Glutamatergic neuron (in vitro differentiated cells): ENCODE data around the gene PDE7B. TPM values are rescaled to one million over a fixed set of nuclear protein-coding genes. Genes with fewer than 3 reads are reported as not detected.

ENCODE experiments used
- DNase-seq: peaks from one replicate; pipeline ENCODE4 v3.0.0; 2022
- H3K27ac Mint-ChIP-seq: one replicate; pipeline ENCODE4 v1.8.0; 2020; ENCODE audit warnings: mild to moderate bottlenecking, mixed read lengths, inconsistent platforms; ENCODE audit not compliant: unreplicated experiment
- H3K27me3 Mint-ChIP-seq: one replicate; pipeline ENCODE4 v1.8.0; 2020; ENCODE audit warnings: mild to moderate bottlenecking, moderate library complexity, mixed read lengths, inconsistent platforms; ENCODE audit not compliant: unreplicated experiment
- H3K36me3 Mint-ChIP-seq: one replicate; pipeline ENCODE4 v1.8.0; 2020; ENCODE audit warnings: mild to moderate bottlenecking, mixed read lengths, inconsistent platforms; ENCODE audit not compliant: unreplicated experiment
- H3K4me1 Mint-ChIP-seq: one replicate; pipeline ENCODE4 v1.8.0; 2020; ENCODE audit warnings: mild to moderate bottlenecking, low read depth, mixed read lengths, inconsistent platforms; ENCODE audit not compliant: unreplicated experiment
- H3K4me3 Mint-ChIP-seq: one replicate; pipeline ENCODE4 v1.8.0; 2020; ENCODE audit warnings: mild to moderate bottlenecking, mixed read lengths, inconsistent platforms; ENCODE audit not compliant: unreplicated experiment
- H3K9me3 Mint-ChIP-seq: one replicate; pipeline ENCODE4 v1.8.0; 2020; ENCODE audit warnings: mild to moderate bottlenecking, moderate library complexity, mixed read lengths, inconsistent platforms; ENCODE audit not compliant: unreplicated experiment
- total RNA-seq: library from RNA; stranded (reverse); fragmentation: NEBNext Ultra II Directional; extraction: Animal tissue kit (Norgen Biotek cat#: 25700); gene quantifications from one replicate; pipeline ENCODE4 v1.2.1, GENCODE V29; 2021; ENCODE audit not compliant: unreplicated experiment
- TF ChIP-seq, protein P1 (sequence below): fragments of 200-600 bp; sonication (generic); IDR thresholded peaks from one replicate; pipeline ENCODE4 v1.5.0; 2021; ENCODE audit not compliant: partially characterized antibody, unreplicated experiment

PDE7B gene
- total RNA-seq, 1 donor from 2014 or later, result not detected

DNA sequence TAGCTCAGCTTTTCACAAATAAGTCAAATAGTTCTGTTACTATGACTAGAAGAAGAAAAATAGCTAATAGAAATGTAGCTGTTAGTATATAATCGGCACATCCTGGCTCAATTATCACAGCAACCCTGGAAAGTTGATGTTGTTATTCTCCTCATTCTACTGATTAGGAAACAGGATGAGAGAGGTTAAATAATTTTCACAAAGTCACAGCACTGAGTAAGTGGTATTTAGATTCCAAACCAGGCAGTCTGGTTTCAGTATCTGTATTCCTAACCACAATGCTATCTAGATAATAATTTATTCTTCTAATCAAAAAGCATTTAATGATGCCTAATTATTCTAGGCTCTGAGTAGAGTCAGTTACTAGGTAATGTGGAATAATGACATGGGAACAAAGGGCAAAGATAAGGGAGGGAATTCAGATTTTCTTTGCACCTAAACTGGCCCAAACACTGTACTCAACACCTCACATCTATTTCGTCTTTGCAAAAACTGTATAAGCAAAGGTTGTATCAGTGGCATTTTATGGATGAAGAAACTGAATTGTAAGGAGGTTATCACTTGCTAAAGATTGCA, 51.3 kb downstream of the PDE7B start:
- H3K9me3 Mint-ChIP-seq, result no peaks in the 10 kb centered on the region
- no peaks in the 10 kb centered on the region for H3K4me1 Mint-ChIP-seq
- no peak overlapping the region for H3K4me3 Mint-ChIP-seq
- TF ChIP-seq, protein P1, sequence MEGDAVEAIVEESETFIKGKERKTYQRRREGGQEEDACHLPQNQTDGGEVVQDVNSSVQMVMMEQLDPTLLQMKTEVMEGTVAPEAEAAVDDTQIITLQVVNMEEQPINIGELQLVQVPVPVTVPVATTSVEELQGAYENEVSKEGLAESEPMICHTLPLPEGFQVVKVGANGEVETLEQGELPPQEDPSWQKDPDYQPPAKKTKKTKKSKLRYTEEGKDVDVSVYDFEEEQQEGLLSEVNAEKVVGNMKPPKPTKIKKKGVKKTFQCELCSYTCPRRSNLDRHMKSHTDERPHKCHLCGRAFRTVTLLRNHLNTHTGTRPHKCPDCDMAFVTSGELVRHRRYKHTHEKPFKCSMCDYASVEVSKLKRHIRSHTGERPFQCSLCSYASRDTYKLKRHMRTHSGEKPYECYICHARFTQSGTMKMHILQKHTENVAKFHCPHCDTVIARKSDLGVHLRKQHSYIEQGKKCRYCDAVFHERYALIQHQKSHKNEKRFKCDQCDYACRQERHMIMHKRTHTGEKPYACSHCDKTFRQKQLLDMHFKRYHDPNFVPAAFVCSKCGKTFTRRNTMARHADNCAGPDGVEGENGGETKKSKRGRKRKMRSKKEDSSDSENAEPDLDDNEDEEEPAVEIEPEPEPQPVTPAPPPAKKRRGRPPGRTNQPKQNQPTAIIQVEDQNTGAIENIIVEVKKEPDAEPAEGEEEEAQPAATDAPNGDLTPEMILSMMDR, result no peak
- no peaks in the 10 kb centered on the region for H3K36me3 Mint-ChIP-seq
- DNase-seq, result no peak
- H3K27ac Mint-ChIP-seq, result no peak overlapping the region
- no peaks in the 10 kb centered on the region for H3K27me3 Mint-ChIP-seq

GRCh38 chr6:135904666-135905065, 53.2 kb downstream of the PDE7B start:
- Mint-ChIP-seq H3K27me3 (no peaks in the 10 kb centered on the region), H3K4me3 (no peak overlapping the region), H3K4me1 (no peaks in the 10 kb centered on the region), H3K9me3 (no peaks in the 10 kb centered on the region), H3K36me3 (no peaks in the 10 kb centered on the region), H3K27ac (no peak overlapping the region)
- DNase-seq, result no peak
- TF ChIP-seq, protein P1, result no peak

- Mint-ChIP-seq H3K4me3 (no peak overlapping the region), H3K9me3 (no peaks in the 10 kb centered on the region), H3K4me1 (no peaks in the 10 kb centered on the region), H3K27me3 (no peaks in the 10 kb centered on the region), H3K27ac (no peak overlapping the region), H3K36me3 (no peaks in the 10 kb centered on the region)
- TF ChIP-seq, protein P1, result no peak
- no peak for DNase-seq
These were observed 54.3 kb downstream of the PDE7B start for GRCh38 chr6:135905604-135906300.

DNA sequence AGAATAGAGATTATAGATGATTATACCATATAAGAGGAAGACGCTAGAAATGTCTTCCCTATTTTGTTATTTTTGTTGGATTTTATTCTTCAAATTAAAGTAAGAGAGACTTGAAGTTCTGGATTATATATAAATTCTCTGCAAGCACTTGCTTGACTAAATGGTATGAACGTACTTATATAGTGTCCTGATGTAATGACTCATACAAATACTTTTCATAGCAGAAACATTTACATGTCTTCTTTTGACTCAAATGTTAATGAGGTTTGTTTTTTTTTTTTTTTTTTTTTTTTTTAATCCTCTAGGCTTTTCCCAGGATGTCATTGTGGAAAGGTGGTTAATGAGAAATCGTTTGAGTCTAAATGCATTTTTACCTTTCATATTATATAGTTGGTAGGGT, 55.0 kb downstream of the PDE7B start:
- Mint-ChIP-seq H3K4me3 (no peak overlapping the region), H3K36me3 (no peaks in the 10 kb centered on the region), H3K9me3 (no peaks in the 10 kb centered on the region), H3K27ac (no peak overlapping the region), H3K27me3 (no peaks in the 10 kb centered on the region), H3K4me1 (no peaks in the 10 kb centered on the region)
- TF ChIP-seq, protein P1, result no peak
- no peak for DNase-seq

GRCh38 chr6:135906972-135907465, 55.5 kb downstream of the PDE7B start:
- no peak for DNase-seq
- Mint-ChIP-seq H3K36me3 (no peaks in the 10 kb centered on the region), H3K9me3 (no peaks in the 10 kb centered on the region), H3K27ac (no peak overlapping the region), H3K4me1 (no peaks in the 10 kb centered on the region), H3K27me3 (no peaks in the 10 kb centered on the region), H3K4me3 (no peak overlapping the region)
- TF ChIP-seq, protein P1, result no peak
